Adrenal gland (tissue), 5 donors: ENCODE data around the gene TOX2.

Source experiments
- CTCF ChIP-seq, 6 experiments: fragments of 450-650 bp in 4 of 6; fragments of 200-600 bp in 2 of 6; sonication (generic) in 1 of 6; IDR thresholded peaks; 1 replicate in 5 of 6; 2 replicates in 1 of 6; pipeline versions ENCODE4 v1.5.1 to v1.8.0; 2016 to 2021; ENCODE audit warnings: antibody characterized with exemption in 6 of 6, mild to moderate bottlenecking in 2 of 6, moderate library complexity in 1 of 6
- POLR2A ChIP-seq, 2 donors: fragments of 450-650 bp; IDR thresholded peaks; one replicate each; pipeline ENCODE4 v1.6.1; 2017; ENCODE audit warnings: antibody characterized with exemption in 2 of 2, mild to moderate bottlenecking in 2 of 2, moderate library complexity in 1 of 2
- donor health status: DM: no; HTN: no; CAD: no.

- TF ChIP-seq CTCF (IDR thresholded peaks at IDR 0.05) = no peak
- TF ChIP-seq POLR2A (IDR thresholded peaks at IDR 0.05) = no peak
These were observed 45.2 kb downstream of the TOX2 start for GRCh38 chr20:43959920-43960227.
